Natural killer cell (primary cell): ENCODE results near the gene PODNL1. TPM values are rescaled to one million over a fixed set of nuclear protein-coding genes. Genes with fewer than 3 reads are reported as not detected.

Experiments
- ATAC-seq, 3 donors: fragments of 150-1000 bp in 2 of 3; fragments of 200-7000 bp in 1 of 3; cut with Tn5 transposase; 1 replicate in 1 of 3; 2 replicates in 2 of 3; pipeline ENCODE4 v1.10.0; 2021; ENCODE audit warnings: mild to moderate bottlenecking in 2 of 3, moderate library complexity in 2 of 3
- DNase-seq, 2 donors: peaks; one replicate each; pipeline versions ENCODE4 v3.0.0 to v3.0.0-alpha.2; 2013 to 2021; ENCODE audit warnings: mixed read lengths in 1 of 2
- H3K27ac ChIP-seq: one replicate; pipeline ENCODE4 v1.5.1; 2013; ENCODE audit warnings: mild to moderate bottlenecking, low read length
- H3K27me3 ChIP-seq: one replicate; pipeline ENCODE4 v1.6.1; 2013; ENCODE audit warnings: low read length; ENCODE audit not compliant: control insufficient read depth, insufficient read depth
- H3K36me3 ChIP-seq: one replicate; pipeline ENCODE4 v1.6.1; 2013; ENCODE audit warnings: low read length; ENCODE audit not compliant: control insufficient read depth, insufficient read depth
- H3K4me1 ChIP-seq: one replicate; pipeline ENCODE4 v1.6.1; 2013; ENCODE audit warnings: low read length; ENCODE audit not compliant: control insufficient read depth, insufficient read depth
- H3K4me3 ChIP-seq: one replicate; pipeline ENCODE4 v1.5.1; 2013; ENCODE audit warnings: low read length
- H3K9me3 ChIP-seq: one replicate; pipeline ENCODE4 v1.6.1; 2013; ENCODE audit warnings: low read length; ENCODE audit not compliant: control insufficient read depth, insufficient read depth
- H3K27ac Mint-ChIP-seq, 2 donors: one replicate each; pipeline ENCODE4 v1.8.0; 2022; ENCODE audit warnings: mild to moderate bottlenecking in 2 of 2, mixed read lengths in 2 of 2, moderate library complexity in 1 of 2
- H3K27me3 Mint-ChIP-seq, 2 donors: one replicate each; pipeline ENCODE4 v1.8.0; 2022; ENCODE audit warnings: low read depth in 2 of 2, mixed read lengths in 2 of 2
- H3K36me3 Mint-ChIP-seq: one replicate; pipeline ENCODE4 v1.8.0; 2022; ENCODE audit warnings: mixed read lengths
- H3K4me1 Mint-ChIP-seq, 2 donors: one replicate each; pipeline ENCODE4 v1.8.0; 2022; ENCODE audit warnings: mixed read lengths in 2 of 2
- H3K4me3 Mint-ChIP-seq: one replicate; pipeline ENCODE4 v1.8.0; 2022; ENCODE audit warnings: mild to moderate bottlenecking, moderate library complexity, mixed read lengths
- H3K9me3 Mint-ChIP-seq, 2 donors: one replicate each; pipeline ENCODE4 v1.8.0; 2022; ENCODE audit warnings: mixed read lengths in 2 of 2
- WGBS: methylation state at CpG from one replicate; pipeline ENCODE4 v1.1.7; 2013; ENCODE audit warnings: missing lambda C conversion rate; ENCODE audit not compliant: insufficient coverage; 5-methylcytosine and 5-hydroxymethylcytosine counted together
- intact Hi-C: fragments of 100-400 bp; cut with micrococcal nuclease; formaldehyde crosslinking; loops from one replicate; pipeline ENCODE4 v1.14.2; 2022
- total RNA-seq, 4 donors: library from RNA; stranded (reverse); fragments of 120-200 nt in 1 of 4; gene quantifications; one replicate each; pipeline versions ENCODE4 v1.2.3 to v1.2.4, GENCODE V29; 2013 to 2022
- TF ChIP-seq, protein P1 (sequence below): fragments of 200-600 bp; IDR thresholded peaks from one replicate; pipeline ENCODE4 v1.8.0; 2022; ENCODE audit warnings: antibody characterized with exemption

Gene PODNL1
- total RNA-seq, 3 donors from 2014 or later (not counting 1 experiment from before 2014, with no cell fraction given): 0.61 TPM; not detected in 2

DNA sequence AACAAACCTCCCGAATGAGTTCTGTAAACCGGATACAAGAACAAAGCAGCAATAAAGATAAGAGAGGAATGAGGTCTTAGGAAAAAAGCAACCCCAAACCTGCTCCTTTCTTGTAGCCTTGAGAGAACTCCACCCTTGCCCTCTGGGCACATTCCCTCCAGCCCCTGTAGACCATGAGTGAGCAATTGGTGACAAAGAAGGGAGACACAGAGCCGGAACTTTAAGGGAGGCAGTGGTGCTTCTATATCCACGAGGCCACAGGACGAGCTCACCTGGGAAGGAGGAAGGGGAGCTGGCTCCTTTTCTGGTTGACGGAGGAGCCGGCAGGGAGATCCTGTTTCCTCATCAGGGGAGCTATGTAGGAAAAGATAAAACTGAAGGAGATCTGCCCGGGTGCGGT lies 45.3 kb downstream of the PODNL1 start:
- peaks cover 8% of the 10 kb centered on the region for H3K4me1 ChIP-seq
- Mint-ChIP-seq H3K27me3 (no peaks in the 10 kb centered on the region), H3K36me3 (no peaks in the 10 kb centered on the region), H3K4me1 (peaks cover 0 to under 1% of the 10 kb centered on the region in 2 donors), H3K27ac (no peak overlapping the region), H3K4me3 (no peak overlapping the region), H3K9me3 (no peaks in the 10 kb centered on the region)
- TF ChIP-seq, protein P1, sequence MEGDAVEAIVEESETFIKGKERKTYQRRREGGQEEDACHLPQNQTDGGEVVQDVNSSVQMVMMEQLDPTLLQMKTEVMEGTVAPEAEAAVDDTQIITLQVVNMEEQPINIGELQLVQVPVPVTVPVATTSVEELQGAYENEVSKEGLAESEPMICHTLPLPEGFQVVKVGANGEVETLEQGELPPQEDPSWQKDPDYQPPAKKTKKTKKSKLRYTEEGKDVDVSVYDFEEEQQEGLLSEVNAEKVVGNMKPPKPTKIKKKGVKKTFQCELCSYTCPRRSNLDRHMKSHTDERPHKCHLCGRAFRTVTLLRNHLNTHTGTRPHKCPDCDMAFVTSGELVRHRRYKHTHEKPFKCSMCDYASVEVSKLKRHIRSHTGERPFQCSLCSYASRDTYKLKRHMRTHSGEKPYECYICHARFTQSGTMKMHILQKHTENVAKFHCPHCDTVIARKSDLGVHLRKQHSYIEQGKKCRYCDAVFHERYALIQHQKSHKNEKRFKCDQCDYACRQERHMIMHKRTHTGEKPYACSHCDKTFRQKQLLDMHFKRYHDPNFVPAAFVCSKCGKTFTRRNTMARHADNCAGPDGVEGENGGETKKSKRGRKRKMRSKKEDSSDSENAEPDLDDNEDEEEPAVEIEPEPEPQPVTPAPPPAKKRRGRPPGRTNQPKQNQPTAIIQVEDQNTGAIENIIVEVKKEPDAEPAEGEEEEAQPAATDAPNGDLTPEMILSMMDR: no peak
- DNase-seq (no peak), ATAC-seq (no peak)
- intact Hi-C loops: no loop called here
- no peaks in the 10 kb centered on the region for H3K27me3 ChIP-seq
- WGBS: 86% methylated on average over 7 of the region's 9 CpGs
- no peaks in the 10 kb centered on the region for H3K36me3 ChIP-seq
- no peak overlapping the region for H3K27ac ChIP-seq
- H3K9me3 ChIP-seq: no peaks in the 10 kb centered on the region
- no peak overlapping the region for H3K4me3 ChIP-seq

DNA sequence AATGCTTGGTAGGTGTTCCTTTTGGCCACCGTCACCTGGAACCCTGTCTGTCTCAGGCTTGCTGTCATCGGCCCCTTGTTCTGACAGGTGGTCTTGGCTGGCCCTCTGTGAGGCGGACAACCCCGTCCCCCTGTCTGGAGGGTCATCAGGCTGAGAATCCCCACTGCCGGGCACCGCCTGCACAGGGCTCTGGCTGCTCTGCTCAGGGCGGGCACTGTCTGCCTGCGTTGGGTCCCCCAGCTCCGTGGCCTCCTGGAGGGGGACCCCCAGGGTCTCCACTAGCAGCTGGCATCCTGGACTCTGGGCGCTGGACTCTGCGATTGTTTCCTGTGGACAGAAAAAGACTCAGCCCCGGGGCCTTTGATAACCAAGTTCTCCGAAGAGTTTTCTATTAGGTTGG lies 48.1 kb downstream of the PODNL1 start:
- Histone ChIP-seq H3K36me3 (no peaks in the 10 kb centered on the region), H3K9me3 (no peaks in the 10 kb centered on the region), H3K4me1 (peaks cover 35% of the 10 kb centered on the region), H3K27me3 (no peaks in the 10 kb centered on the region), H3K27ac (no peak overlapping the region), H3K4me3 (no peak overlapping the region)
- DNase-seq: no peak
- H3K36me3 Mint-ChIP-seq: no peaks in the 10 kb centered on the region
- no peaks in the 10 kb centered on the region for H3K9me3 Mint-ChIP-seq
- peaks cover 20 to 23% of the 10 kb centered on the region in 2 donors for H3K4me1 Mint-ChIP-seq
- no peak overlapping the region for H3K27ac Mint-ChIP-seq
- no peaks in the 10 kb centered on the region for H3K27me3 Mint-ChIP-seq
- TF ChIP-seq, protein P1: no peak
- ATAC-seq: no peak
- H3K4me3 Mint-ChIP-seq: no peak overlapping the region
- intact Hi-C loops: no loop called here
- WGBS: 96% methylated on average over 13 of the region's 13 CpGs

DNA sequence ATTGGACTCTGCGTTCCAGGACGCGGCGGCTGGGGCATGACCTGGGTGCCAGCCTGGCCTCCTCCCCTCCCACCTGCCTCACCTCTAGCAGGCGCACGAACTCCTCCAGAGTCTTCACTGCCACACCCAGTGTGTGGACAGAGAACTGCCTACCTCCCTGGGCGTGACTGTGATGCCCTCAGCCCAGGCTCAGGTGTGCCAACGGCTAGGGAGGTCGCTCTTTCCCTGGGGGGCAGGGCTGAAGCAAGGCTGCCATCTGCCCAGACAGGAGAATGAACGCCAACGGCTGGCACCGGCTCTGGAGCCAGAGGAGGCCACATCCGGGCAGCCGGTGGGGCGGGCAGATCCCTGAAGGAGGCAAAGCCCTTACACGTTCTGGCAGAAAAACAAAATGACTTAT lies 49.9 kb downstream of the PODNL1 start:
- DNase-seq (no peak), ATAC-seq (no peak)
- intact Hi-C loops: loop anchor here (10.0 kb wide), 2 partner anchors 67 to 587 kb away; partner anchors contain the start of genes DCAF15 and PTGER1
- H3K27ac Mint-ChIP-seq: peak overlapping the region; percentile 91 to 93
- H3K27me3 Mint-ChIP-seq: no peaks in the 10 kb centered on the region
- WGBS: 93% methylated on average over 16 of the region's 16 CpGs
- Histone ChIP-seq H3K4me1 (peaks cover 54% of the 10 kb centered on the region), H3K4me3 (no peak overlapping the region), H3K27me3 (no peaks in the 10 kb centered on the region), H3K27ac (no peak overlapping the region), H3K36me3 (no peaks in the 10 kb centered on the region), H3K9me3 (no peaks in the 10 kb centered on the region)
- no peaks in the 10 kb centered on the region for H3K36me3 Mint-ChIP-seq
- TF ChIP-seq, protein P1: no peak
- H3K4me3 Mint-ChIP-seq: no peak overlapping the region
- no peaks in the 10 kb centered on the region for H3K9me3 Mint-ChIP-seq
- peaks cover 26 to 39% of the 10 kb centered on the region in 2 donors for H3K4me1 Mint-ChIP-seq

DNA sequence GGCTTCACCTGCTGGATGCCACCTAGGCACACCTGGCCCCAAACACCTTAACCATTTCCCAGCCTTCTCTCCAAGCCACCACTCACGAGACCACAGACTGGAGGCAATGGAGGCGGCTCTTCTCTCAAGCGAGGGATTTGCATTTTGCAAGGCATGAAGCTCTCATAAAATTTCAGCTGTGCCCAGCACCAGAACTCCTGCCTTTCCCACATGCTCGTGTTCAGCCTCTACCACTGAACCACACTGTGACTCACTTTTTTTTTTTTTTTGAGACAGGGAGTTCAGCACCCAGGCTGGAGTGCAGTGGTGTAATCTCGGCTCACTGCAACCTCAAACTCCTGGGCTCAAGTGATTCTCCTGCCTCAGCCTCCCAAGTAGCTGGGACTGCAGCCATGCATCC lies 50.7 kb downstream of the PODNL1 start:
- H3K27ac Mint-ChIP-seq: peak overlapping the region; percentile 91 to 93
- peak in 1 of 2 donors; percentile 60 for DNase-seq
- peak; percentile 33 to 49 (median 35) for ATAC-seq
- no peaks in the 10 kb centered on the region for H3K27me3 ChIP-seq
- no peaks in the 10 kb centered on the region for H3K36me3 ChIP-seq
- peaks cover 27 to 45% of the 10 kb centered on the region in 2 donors for H3K4me1 Mint-ChIP-seq
- WGBS: 39% methylated on average over 5 of the region's 5 CpGs
- peak overlapping the region; percentile 3 for H3K4me3 ChIP-seq
- H3K9me3 Mint-ChIP-seq: no peaks in the 10 kb centered on the region
- H3K27ac ChIP-seq: peak overlapping the region; percentile 83
- H3K27me3 Mint-ChIP-seq: no peaks in the 10 kb centered on the region
- peak overlapping the region; percentile 78 for H3K4me3 Mint-ChIP-seq
- TF ChIP-seq, protein P1: no peak
- H3K9me3 ChIP-seq: no peaks in the 10 kb centered on the region
- intact Hi-C loops: loop anchor here (1.0 to 10.0 kb wide), 3 partner anchors 67 to 587 kb away; partner anchors contain the start of genes DCAF15 and PTGER1
- no peaks in the 10 kb centered on the region for H3K36me3 Mint-ChIP-seq
- H3K4me1 ChIP-seq: peaks cover 61% of the 10 kb centered on the region
